IMR-90 (cell line): ENCODE measurements around the gene TNFAIP8. TPM values are rescaled to one million over a fixed set of nuclear protein-coding genes. Genes with fewer than 3 reads are reported as not detected.

Experiments used
- ATAC-seq: fragments of 200-7000 bp; cut with Tn5 transposase; 2 replicates; pipeline ENCODE4 v1.9.1; 2020; ENCODE audit warnings: low read depth, mild to moderate bottlenecking, moderate library complexity
- BruUV-seq: library from RNA; stranded (reverse); fragments of 400-500 nt; replicated peaks from 2 replicates; lab custom pipeline; 2021; lab: Mats Ljungman, UMichigan
- CTCF ChIA-PET: fragments of 300-600 bp; formaldehyde crosslinking; extraction: SDS; loops from one replicate; lab custom pipeline; 2021; ENCODE audit warnings: antibody characterized with exemption; lab: Yijun Ruan, JAX
- POLR2A ChIA-PET: fragments of 300-600 bp; sonication (Branson Sonifier 250); formaldehyde crosslinking; loops from one replicate; lab custom pipeline; 2022; ENCODE audit warnings: antibody characterized with exemption; ENCODE audit not compliant: unreplicated experiment; lab: Charles Lee
- DNase-seq: peaks from one replicate; pipeline ENCODE4 v3.0.0; 2013
- H2AFZ ChIP-seq: replicated peaks from 2 replicates; pipeline ENCODE3; 2013; ENCODE audit warnings: low read length, mild to moderate bottlenecking; ENCODE audit not compliant: poor library complexity
- H2AK5ac ChIP-seq: 2 replicates; pipeline ENCODE4 v1.6.1; 2013; ENCODE audit warnings: low read depth, low read length, inconsistent platforms
- H2AK9ac ChIP-seq: replicated peaks from 2 replicates; pipeline ENCODE3; 2013; ENCODE audit warnings: mild to moderate bottlenecking, low read depth, low read length, moderate library complexity; ENCODE audit not compliant: poor library complexity
- H2BK120ac ChIP-seq: 2 replicates; pipeline ENCODE4 v1.6.1; 2013; ENCODE audit warnings: low read depth, low read length, inconsistent platforms
- H2BK15ac ChIP-seq: 3 replicates; pipeline ENCODE4 v1.6.1; 2013; ENCODE audit warnings: low read depth, low read length, inconsistent platforms
- H2BK20ac ChIP-seq: 2 replicates; pipeline ENCODE4 v1.6.1; 2013; ENCODE audit warnings: low read depth, mild to moderate bottlenecking, inconsistent platforms, low read length, moderate library complexity
- H2BK5ac ChIP-seq: 2 replicates; pipeline ENCODE4 v1.6.1; 2013; ENCODE audit warnings: mild to moderate bottlenecking, low read depth, low read length, inconsistent platforms; ENCODE audit not compliant: poor library complexity, severe bottlenecking
- H3K14ac ChIP-seq: replicated peaks from 2 replicates; pipeline ENCODE4 v1.6.1; 2013; ENCODE audit warnings: low read depth, low read length, inconsistent platforms
- H3K18ac ChIP-seq: 2 replicates; pipeline ENCODE4 v1.6.1; 2013; ENCODE audit warnings: low read depth, low read length, control low read depth
- H3K23ac ChIP-seq: 2 replicates; pipeline ENCODE4 v1.6.1; 2013; ENCODE audit warnings: low read depth, low read length, inconsistent platforms
- H3K27ac ChIP-seq: 2 replicates; pipeline ENCODE4 v1.5.1; 2013; ENCODE audit warnings: mild to moderate bottlenecking, control low read depth, low read length; ENCODE audit not compliant: insufficient read depth
- H3K27me3 ChIP-seq: 2 replicates; pipeline ENCODE4 v1.6.1; 2013; ENCODE audit warnings: low read length; ENCODE audit not compliant: control insufficient read depth, insufficient read depth
- H3K36me3 ChIP-seq: 2 replicates; pipeline ENCODE4 v1.6.1; 2013; ENCODE audit warnings: low read length, mixed read lengths; ENCODE audit not compliant: control insufficient read depth, insufficient read depth
- H3K4ac ChIP-seq: 2 replicates; pipeline ENCODE4 v1.6.1; 2013; ENCODE audit warnings: low read depth, low read length, inconsistent platforms
- H3K4me1 ChIP-seq: 2 replicates; pipeline ENCODE4 v1.6.1; 2013; ENCODE audit warnings: low read length, mixed read lengths; ENCODE audit not compliant: control insufficient read depth, insufficient read depth
- H3K4me2 ChIP-seq: 2 replicates; pipeline ENCODE4 v1.6.1; 2013; ENCODE audit warnings: low read depth, mild to moderate bottlenecking, control low read depth, low read length, moderate library complexity
- H3K4me3 ChIP-seq: 2 replicates; pipeline ENCODE4 v1.5.1; 2013; ENCODE audit warnings: low read depth, mild to moderate bottlenecking, control low read depth, low read length, moderate library complexity; ENCODE audit not compliant: insufficient read depth
- H3K56ac ChIP-seq: 2 replicates; pipeline ENCODE4 v1.6.1; 2013; ENCODE audit warnings: low read length, inconsistent platforms; ENCODE audit not compliant: insufficient read depth; ENCODE audit errors: extremely low read depth
- H3K79me1 ChIP-seq, 2 experiments: 2 replicates each; pipeline ENCODE4 v1.6.1; 2013; ENCODE audit warnings: low read length in 2 of 2, inconsistent platforms in 1 of 2, low read depth in 1 of 2
- H3K9ac ChIP-seq: 2 replicates; pipeline ENCODE4 v1.6.1; 2013; ENCODE audit warnings: low read depth, low read length, control low read depth
- H3K9me1 ChIP-seq: 2 replicates; pipeline ENCODE4 v1.6.1; 2013; ENCODE audit warnings: low read length, inconsistent platforms; ENCODE audit not compliant: insufficient read depth
- H3K9me3 ChIP-seq: 2 replicates; pipeline ENCODE4 v1.6.1; 2013; ENCODE audit warnings: low read length; ENCODE audit not compliant: control insufficient read depth, insufficient read depth
- H4K20me1 ChIP-seq: 2 replicates; pipeline ENCODE4 v1.6.1; 2013; ENCODE audit warnings: low read length, inconsistent platforms; ENCODE audit not compliant: insufficient read depth
- H4K5ac ChIP-seq: 2 replicates; pipeline ENCODE4 v1.6.1; 2013; ENCODE audit warnings: mild to moderate bottlenecking, low read depth, low read length, control low read depth
- H4K8ac ChIP-seq, 2 experiments: 2 replicates each; pipeline ENCODE4 v1.6.1; 2013; ENCODE audit warnings: low read depth in 2 of 2, low read length in 2 of 2, control low read depth in 1 of 2, inconsistent platforms in 1 of 2
- H4K91ac ChIP-seq: 2 replicates; pipeline ENCODE4 v1.6.1; 2013; ENCODE audit warnings: low read depth, low read length, inconsistent platforms; ENCODE audit not compliant: insufficient read depth
- BHLHE40 ChIP-seq: fragments of 150-350 bp; IDR thresholded peaks from 2 replicates; pipeline ENCODE4 v1.6.1; 2016; ENCODE audit warnings: mild to moderate bottlenecking, low read depth, low read length
- CEBPB ChIP-seq: IDR thresholded peaks from 2 replicates; pipeline ENCODE4 v1.6.1; 2012; ENCODE audit warnings: low read depth, low read length, improper control_type of control experiment
- CHD1 ChIP-seq: IDR thresholded peaks from 2 replicates; pipeline ENCODE4 v1.6.1; 2012; ENCODE audit warnings: low read depth, low read length, improper control_type of control experiment
- FOS ChIP-seq: fragments of 150-350 bp; IDR thresholded peaks from 2 replicates; pipeline ENCODE4 v1.6.1; 2016; ENCODE audit warnings: low read depth, low read length
- MAFK ChIP-seq: IDR thresholded peaks from 2 replicates; pipeline ENCODE4 v1.6.1; 2012; ENCODE audit warnings: low read depth, low read length, improper control_type of control experiment
- MAZ ChIP-seq: IDR thresholded peaks from 2 replicates; pipeline ENCODE4 v1.6.1; 2012; ENCODE audit warnings: low read depth, mild to moderate bottlenecking, low read length, improper control_type of control experiment, moderate library complexity, borderline replicate concordance
- NFE2L2 ChIP-seq: fragments of 150-350 bp; IDR thresholded peaks from 2 replicates; pipeline ENCODE4 v1.6.1; 2016; ENCODE audit warnings: low read depth, mild to moderate bottlenecking, low read length
- POLR2A ChIP-seq: IDR thresholded peaks from 2 replicates; pipeline ENCODE4 v1.6.1; 2012; ENCODE audit warnings: mild to moderate bottlenecking, low read depth, low read length
- RAD21 ChIP-seq: IDR thresholded peaks from 2 replicates; pipeline ENCODE4 v1.6.1; 2012; ENCODE audit warnings: low read length, improper control_type of control experiment
- RCOR1 ChIP-seq: IDR thresholded peaks from 2 replicates; pipeline ENCODE4 v1.6.1; 2012; ENCODE audit warnings: mild to moderate bottlenecking, low read length, improper control_type of control experiment; ENCODE audit not compliant: insufficient replicate concordance
- RFX5 ChIP-seq: IDR thresholded peaks from 2 replicates; pipeline ENCODE4 v1.8.0; 2012; ENCODE audit warnings: low read depth, mild to moderate bottlenecking, low read length, moderate library complexity
- SMC3 ChIP-seq: fragments of 150-350 bp; IDR thresholded peaks from 2 replicates; pipeline ENCODE4 v1.6.1; 2016; ENCODE audit warnings: low read depth, mild to moderate bottlenecking, antibody characterized with exemption, low read length, moderate library complexity
- WGBS, 2 experiments: methylation state at CpG; one replicate each; pipeline versions ENCODE4 v1.1.5 to v1.1.7; 2013; ENCODE audit warnings: missing lambda C conversion rate in 2 of 2; ENCODE audit not compliant: insufficient read length in 1 of 2; ENCODE audit errors: extremely low coverage in 2 of 2; 5-methylcytosine and 5-hydroxymethylcytosine counted together
- dilution Hi-C: fragments of 300-500 bp; cut with HindIII; formaldehyde crosslinking; loops from one replicate; pipeline ENCODE4 v1.14.3; 2018; ENCODE audit warnings: low sequenced_read_pairs; ENCODE audit not compliant: unreplicated experiment
- in situ Hi-C: fragments of 300-500 bp; cut with MboI; formaldehyde crosslinking; loops from 3 replicates; pipeline ENCODE4 v1.14.3; 2019; ENCODE audit warnings: low sequenced_read_pairs, inconsistent platforms, mixed read lengths
- intact Hi-C: fragments of 100-400 bp; cut with micrococcal nuclease; formaldehyde crosslinking; loops from 2 replicates; pipeline ENCODE4 v1.10.0; 2022
- polyA plus RNA-seq, 3 experiments: library from polyadenylated mRNA; depleted of rRNA; stranded (reverse); fragments of >200 nt; gene quantifications; 2 replicates each; pipeline ENCODE4 v1.2.3, GENCODE V29; 2012; ENCODE audit warnings: low replicate concordance in 1 of 3
- total RNA-seq: library from RNA; depleted of rRNA; stranded (reverse); fragments of >200 nt; gene quantifications from 2 replicates; pipeline ENCODE4 v1.2.3, GENCODE V29; 2012
- TF ChIP-seq, protein P1 (sequence below): conservative IDR thresholded peaks from 2 replicates; pipeline ENCODE4 v1.5.1; 2012; ENCODE audit warnings: mild to moderate bottlenecking, low read depth, low read length, improper control_type of control experiment
- TF ChIP-seq, protein P2 (sequence below): fragments of 150-350 bp; IDR thresholded peaks from 2 replicates; pipeline ENCODE4 v1.6.1; 2017; ENCODE audit warnings: mild to moderate bottlenecking, antibody characterized with exemption, low read length, low read depth
- TF ChIP-seq, protein P3 (sequence below): fragments of 150-350 bp; IDR thresholded peaks from 2 replicates; pipeline ENCODE4 v1.6.1; 2016; ENCODE audit warnings: low read depth, mild to moderate bottlenecking, low read length, moderate library complexity, borderline replicate concordance

TNFAIP8 gene
- total and polyA plus RNA-seq, 2 of the 4 experiments (the other 2 are of a cell fraction), result 20.3 to 29.9 TPM

DNA sequence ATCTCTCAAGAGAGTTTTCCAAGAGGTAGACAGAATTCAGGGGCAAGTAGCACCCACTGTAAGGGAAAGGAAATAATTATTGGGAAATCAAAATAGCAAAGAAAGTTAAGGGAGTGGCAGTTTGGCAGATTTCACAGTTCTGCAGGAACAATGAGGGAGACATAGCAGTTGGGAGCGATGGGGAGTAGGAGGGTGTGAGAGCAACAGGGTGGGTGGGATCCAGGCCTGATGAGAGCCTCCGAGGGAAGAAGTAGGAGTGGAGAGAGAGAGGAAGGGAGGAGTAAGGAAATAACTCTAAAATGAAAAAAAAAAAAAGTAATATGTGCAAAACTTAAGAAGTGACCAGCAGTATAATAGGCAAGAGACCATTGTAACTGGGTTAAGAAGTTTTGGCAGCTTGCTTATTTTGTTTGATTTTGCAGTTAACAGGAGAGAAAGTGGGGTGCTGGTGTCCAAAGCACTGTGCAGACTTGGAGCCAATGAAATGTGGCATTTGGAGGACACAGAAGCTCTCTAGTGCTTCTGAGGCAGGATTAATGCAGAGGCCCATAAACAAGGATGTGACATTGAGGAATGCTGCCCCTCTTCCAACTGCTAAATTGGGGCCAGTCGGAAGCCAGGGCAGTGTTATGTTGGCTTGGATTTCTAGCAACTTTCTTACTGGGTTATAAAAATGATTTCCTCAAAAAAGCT is 10.2 kb downstream of the TNFAIP8 start:
- H3K79me1 ChIP-seq, result peaks cover 42 to 47% of the 10 kb centered on the region in 2 experiments
- H3K4ac ChIP-seq, result no peak overlapping the region
- H3K36me3 ChIP-seq, result no peaks in the 10 kb centered on the region
- no peak overlapping the region for H3K9ac ChIP-seq
- POLR2A ChIA-PET, result no interaction called here
- intact Hi-C loops, result no loop called here
- H3K23ac ChIP-seq, result no peak overlapping the region
- no peaks in the 10 kb centered on the region for H4K20me1 ChIP-seq
- ATAC-seq, result no peak
- no peaks in the 10 kb centered on the region for H3K9me3 ChIP-seq
- dilution Hi-C loops, result no loop called here
- no peak for TF ChIP-seq RCOR1
- TF ChIP-seq, protein P1, sequence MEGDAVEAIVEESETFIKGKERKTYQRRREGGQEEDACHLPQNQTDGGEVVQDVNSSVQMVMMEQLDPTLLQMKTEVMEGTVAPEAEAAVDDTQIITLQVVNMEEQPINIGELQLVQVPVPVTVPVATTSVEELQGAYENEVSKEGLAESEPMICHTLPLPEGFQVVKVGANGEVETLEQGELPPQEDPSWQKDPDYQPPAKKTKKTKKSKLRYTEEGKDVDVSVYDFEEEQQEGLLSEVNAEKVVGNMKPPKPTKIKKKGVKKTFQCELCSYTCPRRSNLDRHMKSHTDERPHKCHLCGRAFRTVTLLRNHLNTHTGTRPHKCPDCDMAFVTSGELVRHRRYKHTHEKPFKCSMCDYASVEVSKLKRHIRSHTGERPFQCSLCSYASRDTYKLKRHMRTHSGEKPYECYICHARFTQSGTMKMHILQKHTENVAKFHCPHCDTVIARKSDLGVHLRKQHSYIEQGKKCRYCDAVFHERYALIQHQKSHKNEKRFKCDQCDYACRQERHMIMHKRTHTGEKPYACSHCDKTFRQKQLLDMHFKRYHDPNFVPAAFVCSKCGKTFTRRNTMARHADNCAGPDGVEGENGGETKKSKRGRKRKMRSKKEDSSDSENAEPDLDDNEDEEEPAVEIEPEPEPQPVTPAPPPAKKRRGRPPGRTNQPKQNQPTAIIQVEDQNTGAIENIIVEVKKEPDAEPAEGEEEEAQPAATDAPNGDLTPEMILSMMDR, result no peak
- TF ChIP-seq NFE2L2, result no peak
- TF ChIP-seq, protein P2, sequence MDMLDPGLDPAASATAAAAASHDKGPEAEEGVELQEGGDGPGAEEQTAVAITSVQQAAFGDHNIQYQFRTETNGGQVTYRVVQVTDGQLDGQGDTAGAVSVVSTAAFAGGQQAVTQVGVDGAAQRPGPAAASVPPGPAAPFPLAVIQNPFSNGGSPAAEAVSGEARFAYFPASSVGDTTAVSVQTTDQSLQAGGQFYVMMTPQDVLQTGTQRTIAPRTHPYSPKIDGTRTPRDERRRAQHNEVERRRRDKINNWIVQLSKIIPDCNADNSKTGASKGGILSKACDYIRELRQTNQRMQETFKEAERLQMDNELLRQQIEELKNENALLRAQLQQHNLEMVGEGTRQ, result no peak
- no peak for TF ChIP-seq RAD21
- no peak for TF ChIP-seq RFX5
- TF ChIP-seq, protein P3, sequence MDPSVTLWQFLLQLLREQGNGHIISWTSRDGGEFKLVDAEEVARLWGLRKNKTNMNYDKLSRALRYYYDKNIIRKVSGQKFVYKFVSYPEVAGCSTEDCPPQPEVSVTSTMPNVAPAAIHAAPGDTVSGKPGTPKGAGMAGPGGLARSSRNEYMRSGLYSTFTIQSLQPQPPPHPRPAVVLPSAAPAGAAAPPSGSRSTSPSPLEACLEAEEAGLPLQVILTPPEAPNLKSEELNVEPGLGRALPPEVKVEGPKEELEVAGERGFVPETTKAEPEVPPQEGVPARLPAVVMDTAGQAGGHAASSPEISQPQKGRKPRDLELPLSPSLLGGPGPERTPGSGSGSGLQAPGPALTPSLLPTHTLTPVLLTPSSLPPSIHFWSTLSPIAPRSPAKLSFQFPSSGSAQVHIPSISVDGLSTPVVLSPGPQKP, result no peak
- TF ChIP-seq CEBPB, result no peak
- no peak for TF ChIP-seq CHD1
- no peak for TF ChIP-seq FOS
- no peak for TF ChIP-seq POLR2A
- TF ChIP-seq BHLHE40, result no peak
- no peak for TF ChIP-seq SMC3
- TF ChIP-seq MAZ, result no peak
- TF ChIP-seq MAFK, result no peak
- H2AFZ ChIP-seq, result no peak overlapping the region
- peaks cover 6% of the 10 kb centered on the region for H3K9me1 ChIP-seq
- peak overlapping the region; percentile 8; the same call in 1 of the 2 replicates for H4K91ac ChIP-seq
- H3K4me1 ChIP-seq, result peaks cover 26% of the 10 kb centered on the region
- H4K5ac ChIP-seq, result no peak overlapping the region
- no peak overlapping the region for H2BK5ac ChIP-seq
- H3K14ac ChIP-seq, result no peak overlapping the region
- H3K4me2 ChIP-seq, result no peak overlapping the region
- H3K56ac ChIP-seq, result no peak overlapping the region
- no peak overlapping the region for H4K8ac ChIP-seq
- in situ Hi-C loops, result no loop called here
- H2AK5ac ChIP-seq, result no peak overlapping the region; the same call in 1 of the 2 replicates
- BruUV-seq, result no TSS peak
- DNase-seq, result no peak
- H2BK20ac ChIP-seq, result no peak overlapping the region
- no peak overlapping the region for H3K27ac ChIP-seq
- H2AK9ac ChIP-seq, result no peak overlapping the region
- H2BK120ac ChIP-seq, result no peak overlapping the region
- WGBS, 2 experiments, result no CpG with 5 or more reads among the region's 3 CpGs
- H2BK15ac ChIP-seq, result no peak overlapping the region; the same call in 2 of the 3 replicates
- CTCF ChIA-PET, result interaction anchor here (0.6 to 1.0 kb wide), 3 partner anchors 9 to 31 kb away, joined by 3 to 4 read pairs (median 3); no protein-coding TSS in a partner anchor
- no peak overlapping the region; the same call in 1 of the 2 replicates for H3K18ac ChIP-seq
- no peaks in the 10 kb centered on the region for H3K27me3 ChIP-seq
- H3K4me3 ChIP-seq, result no peak overlapping the region
